Gastroesophageal sphincter (tissue), 4 donors: ENCODE results near the gene SEMA6A. TPM values are rescaled to one million over a fixed set of nuclear protein-coding genes. Genes with fewer than 3 reads are reported as not detected.
A peak's percentile ranks its signal among the peaks of the same experiment; 100 is the strongest.

Experiments
- ATAC-seq: fragments of 150-250 bp; one replicate; pipeline ENCODE4 v1.9.1; 2016; ENCODE audit warnings: mild to moderate bottlenecking, moderate library complexity
- H3K27ac ChIP-seq, 4 donors: fragments of 200-600 bp; sonication (generic) in 3 of 4; 1 replicate in 3 of 4; 2 replicates in 1 of 4; pipeline ENCODE4 v1.5.1; 2016 to 2019
- H3K27me3 ChIP-seq: fragments of 200-600 bp; sonication (generic); one replicate; pipeline ENCODE4 v1.5.1; 2019
- H3K36me3 ChIP-seq, 2 donors: fragments of 200-600 bp; sonication (generic); one replicate each; pipeline ENCODE4 v1.5.1; 2019; ENCODE audit warnings: control low read depth in 1 of 2
- H3K4me1 ChIP-seq, 3 donors: fragments of 200-600 bp; sonication (generic); 1 replicate in 2 of 3; 2 replicates in 1 of 3; pipeline ENCODE4 v1.5.1; 2016 to 2019; ENCODE audit warnings: control low read depth in 2 of 3
- H3K4me3 ChIP-seq, 2 donors: fragments of 200-600 bp; sonication (generic); one replicate each; pipeline ENCODE4 v1.5.1; 2019; ENCODE audit warnings: mild to moderate bottlenecking in 1 of 2, moderate library complexity in 1 of 2
- H3K9me3 ChIP-seq, 3 donors: fragments of 200-600 bp; sonication (generic); one replicate each; pipeline ENCODE4 v1.5.1; 2017 to 2019; ENCODE audit warnings: control low read depth in 2 of 3
- CTCF ChIP-seq, 4 experiments: fragments of 200-600 bp in 2 of 4; fragments of 450-650 bp in 2 of 4; sonication (generic) in 1 of 4; IDR thresholded peaks; one replicate each; pipeline ENCODE4 v1.5.1; 2017 to 2019; ENCODE audit warnings: antibody characterized with exemption in 4 of 4, mild to moderate bottlenecking in 2 of 4, moderate library complexity in 2 of 4
- EP300 ChIP-seq: sonication (generic); formaldehyde crosslinking; IDR thresholded peaks from one replicate; pipeline ENCODE4 v1.6.1; 2017; ENCODE audit warnings: antibody characterized with exemption, mild to moderate bottlenecking
- POLR2A ChIP-seq, 2 donors: fragments of 450-650 bp; IDR thresholded peaks; one replicate each; pipeline ENCODE4 v1.6.1; 2017; ENCODE audit warnings: antibody characterized with exemption in 2 of 2, mild to moderate bottlenecking in 2 of 2, moderate library complexity in 1 of 2
- POLR2AphosphoS5 ChIP-seq: sonication (generic); formaldehyde crosslinking; IDR thresholded peaks from one replicate; pipeline ENCODE4 v1.6.1; 2017; ENCODE audit warnings: antibody characterized with exemption
- WGBS, 2 donors: methylation state at CpG; one replicate each; pipeline ENCODE4 v1.1.5; 2018; ENCODE audit warnings: low coverage in 1 of 2; 5-methylcytosine and 5-hydroxymethylcytosine counted together
- total RNA-seq, 4 donors: library from RNA; depleted of rRNA; stranded (reverse); fragments of >200 nt; gene quantifications; one replicate each; pipeline ENCODE4 v1.1.0, GENCODE V29; 2016

The SEMA6A gene
- total RNA-seq, 4 donors from 2014 or later = 10.9 to 19.8 (median 17.8) TPM

GRCh38 chr5:116522356-116523136, 52.1 kb downstream of the SEMA6A start:
- no peak for ATAC-seq
- peaks cover 0 to 25% (median 4%) of the 10 kb centered on the region in 3 donors for H3K4me1 ChIP-seq
- WGBS, 2 donors = 87% methylated on average over 8 to 9 of the region's 9 CpGs
- H3K27me3 ChIP-seq = no peaks in the 10 kb centered on the region
- no peak for TF ChIP-seq EP300
- no peak for TF ChIP-seq CTCF (IDR thresholded peaks at IDR 0.05)
- no peak for TF ChIP-seq POLR2A (IDR thresholded peaks at IDR 0.05)
- no peak for TF ChIP-seq POLR2AphosphoS5
- H3K36me3 ChIP-seq = no peaks in the 10 kb centered on the region
- no peaks in the 10 kb centered on the region for H3K9me3 ChIP-seq
- no peak overlapping the region for H3K27ac ChIP-seq
- no peak overlapping the region for H3K4me3 ChIP-seq

GRCh38 chr5:116521173-116521872, 53.3 kb downstream of the SEMA6A start:
- TF ChIP-seq POLR2AphosphoS5 (peak; percentile 16), POLR2A (IDR thresholded peaks at IDR 0.05) (no peak)
- Histone ChIP-seq H3K36me3 (no peaks in the 10 kb centered on the region), H3K27ac (peak overlapping the region in 2 of 4 donors; percentile 40 to 54), H3K4me3 (no peak overlapping the region), H3K27me3 (no peaks in the 10 kb centered on the region), H3K9me3 (no peaks in the 10 kb centered on the region), H3K4me1 (peaks cover 0 to 23% (median 4%) of the 10 kb centered on the region in 3 donors)
- ATAC-seq = peak; percentile 72
- 44 to 61% methylated on average over 3 of the region's 5 CpGs for WGBS, 2 donors

GRCh38 chr5:116520771-116521170, 53.9 kb downstream of the SEMA6A start:
- TF ChIP-seq EP300 (no peak), POLR2A (IDR thresholded peaks at IDR 0.05) (no peak), POLR2AphosphoS5 (no peak), CTCF (IDR thresholded peaks at IDR 0.05) (no peak)
- 18% methylated on average over 1 of the region's 1 CpG; no CpG with 5 or more reads in 1 of the 2 donors for WGBS, 2 donors
- H3K4me1 ChIP-seq = peaks cover 0 to 29% (median 4%) of the 10 kb centered on the region in 3 donors

GRCh38 chr5:116518423-116518822, 56.2 kb downstream of the SEMA6A start:
- Histone ChIP-seq H3K27ac (no peak overlapping the region), H3K4me3 (no peak overlapping the region), H3K36me3 (no peaks in the 10 kb centered on the region), H3K9me3 (no peaks in the 10 kb centered on the region), H3K27me3 (no peaks in the 10 kb centered on the region), H3K4me1 (peaks cover 0 to 27% (median 4%) of the 10 kb centered on the region in 3 donors)
- no peak for ATAC-seq
- 82 to 89% methylated on average over 3 of the region's 3 CpGs for WGBS, 2 donors
- TF ChIP-seq POLR2A (IDR thresholded peaks at IDR 0.05) (no peak), POLR2AphosphoS5 (no peak), EP300 (no peak), CTCF (IDR thresholded peaks at IDR 0.05) (no peak)

More at GRCh38 chr5:116520771-116521170, 53.9 kb downstream of the SEMA6A start:
- no peaks in the 10 kb centered on the region for H3K9me3 ChIP-seq
- peak; percentile 72 for ATAC-seq
- H3K36me3 ChIP-seq = no peaks in the 10 kb centered on the region
- H3K27ac ChIP-seq = peak overlapping the region in 2 of 4 donors; percentile 40 to 54
- no peak overlapping the region for H3K4me3 ChIP-seq
- no peaks in the 10 kb centered on the region for H3K27me3 ChIP-seq

- H3K4me3 ChIP-seq = no peak overlapping the region
These were observed 57.1 kb downstream of the SEMA6A start for GRCh38 chr5:116517488-116517887.

More at GRCh38 chr5:116517488-116517887, 57.1 kb downstream of the SEMA6A start:
- TF ChIP-seq POLR2AphosphoS5 (no peak), POLR2A (IDR thresholded peaks at IDR 0.05) (no peak), EP300 (no peak), CTCF (IDR thresholded peaks at IDR 0.05) (no peak)
- Histone ChIP-seq H3K9me3 (no peaks in the 10 kb centered on the region), H3K27me3 (no peaks in the 10 kb centered on the region), H3K4me1 (peaks cover 0 to 26% (median 4%) of the 10 kb centered on the region in 3 donors), H3K36me3 (no peaks in the 10 kb centered on the region), H3K27ac (no peak overlapping the region)
- no peak for ATAC-seq
- WGBS, 2 donors = 65 to 77% methylated on average over 2 of the region's 2 CpGs
